Activated naive CD8-positive, alpha-beta T cell treated with anti-CD3 and anti-CD28 coated beads, Interleukin-2, amount 50 U/mL, for 24 hours (primary cell): Measurements from ENCODE around the gene HDAC8.
"Not testable (repeated sequence)": the region's sequence is repeated elsewhere in the genome, so short reads cannot be mapped to it uniquely, and the experiment has no call there.

Experiments
- ATAC-seq: fragments of 150-1000 bp; cut with Tn5 transposase; one replicate; pipeline ENCODE4 v1.10.0; 2021
- DNase-seq: peaks from one replicate; pipeline ENCODE4 v3.0.0; 2021
- H3K27ac Mint-ChIP-seq: one replicate; pipeline ENCODE4 v1.8.0; 2021; ENCODE audit warnings: mild to moderate bottlenecking, mixed read lengths
- H3K27me3 Mint-ChIP-seq: one replicate; pipeline ENCODE4 v1.8.0; 2021; ENCODE audit warnings: mixed read lengths
- H3K36me3 Mint-ChIP-seq: one replicate; pipeline ENCODE4 v1.8.0; 2021; ENCODE audit warnings: low read depth, mixed read lengths
- H3K4me1 Mint-ChIP-seq: one replicate; pipeline ENCODE4 v1.8.0; 2021; ENCODE audit warnings: mixed read lengths
- H3K4me3 Mint-ChIP-seq: one replicate; pipeline ENCODE4 v1.8.0; 2021; ENCODE audit warnings: mild to moderate bottlenecking, moderate library complexity, mixed read lengths
- H3K9me3 Mint-ChIP-seq: one replicate; pipeline ENCODE4 v1.8.0; 2021; ENCODE audit warnings: mixed read lengths

Gene HDAC8

GRCh38 chrX:72365126-72365525, 207.5 kb downstream of the HDAC8 start:
- ATAC-seq (no peak), DNase-seq (no peak)
- Mint-ChIP-seq H3K4me3 (no peak overlapping the region), H3K27ac (no peak overlapping the region), H3K9me3 (no peaks in the 10 kb centered on the region), H3K27me3 (no peaks in the 10 kb centered on the region), H3K4me1 (no peaks in the 10 kb centered on the region), H3K36me3 (peaks cover 5% of the 10 kb centered on the region)

GRCh38 chrX:72360326-72360725, 212.3 kb downstream of the HDAC8 start:
- H3K27me3 Mint-ChIP-seq, result no peaks in the 10 kb centered on the region
- DNase-seq (no peak), ATAC-seq (no peak)
- H3K4me1 Mint-ChIP-seq, result no peaks in the 10 kb centered on the region
- H3K36me3 Mint-ChIP-seq, result peaks cover 5% of the 10 kb centered on the region
- no peak overlapping the region for H3K4me3 Mint-ChIP-seq
- no peak overlapping the region for H3K27ac Mint-ChIP-seq
- H3K9me3 Mint-ChIP-seq, result no peaks in the 10 kb centered on the region

- Mint-ChIP-seq H3K4me1 (no peaks in the 10 kb centered on the region), H3K27me3 (no peaks in the 10 kb centered on the region), H3K4me3 (no peak overlapping the region), H3K9me3 (no peaks in the 10 kb centered on the region), H3K36me3 (peaks cover 5% of the 10 kb centered on the region), H3K27ac (no peak overlapping the region)
- ATAC-seq (no peak), DNase-seq (no peak)
Measured at GRCh38 chrX:72358313-72358712, 214.3 kb downstream of the HDAC8 start.

GRCh38 chrX:72352786-72353185, 219.9 kb downstream of the HDAC8 start:
- H3K9me3 Mint-ChIP-seq, result no peaks in the 10 kb centered on the region
- no peak overlapping the region for H3K27ac Mint-ChIP-seq
- ATAC-seq (no peak), DNase-seq (no peak)
- H3K36me3 Mint-ChIP-seq, result peaks cover 2% of the 10 kb centered on the region
- H3K27me3 Mint-ChIP-seq, result no peaks in the 10 kb centered on the region
- no peak overlapping the region for H3K4me3 Mint-ChIP-seq
- peaks cover 12% of the 10 kb centered on the region for H3K4me1 Mint-ChIP-seq

GRCh38 chrX:72351606-72352334, 220.9 kb downstream of the HDAC8 start:
- Mint-ChIP-seq H3K27me3 (no peaks in the 10 kb centered on the region), H3K27ac (no peak overlapping the region), H3K4me3 (no peak overlapping the region), H3K36me3 (peaks cover 2% of the 10 kb centered on the region), H3K4me1 (peaks cover 12% of the 10 kb centered on the region), H3K9me3 (no peaks in the 10 kb centered on the region)
- no peak for DNase-seq
- no peak for ATAC-seq

GRCh38 chrX:72349190-72349589, 223.5 kb downstream of the HDAC8 start:
- H3K27ac Mint-ChIP-seq, result no peak overlapping the region
- ATAC-seq, result peak; percentile 65

GRCh38 chrX:72348247-72348979, 224.2 kb downstream of the HDAC8 start:
- no peaks in the 10 kb centered on the region for H3K9me3 Mint-ChIP-seq
- peak overlapping the region; percentile 52 for H3K27ac Mint-ChIP-seq
- peak; percentile 91 for ATAC-seq
- DNase-seq, result peak; percentile 2
- peaks cover 5% of the 10 kb centered on the region for H3K36me3 Mint-ChIP-seq
- peaks cover 12% of the 10 kb centered on the region for H3K4me1 Mint-ChIP-seq
- H3K27me3 Mint-ChIP-seq, result no peaks in the 10 kb centered on the region
- H3K4me3 Mint-ChIP-seq, result no peak overlapping the region

More at GRCh38 chrX:72349190-72349589, 223.5 kb downstream of the HDAC8 start:
- no peak overlapping the region for H3K4me3 Mint-ChIP-seq
- H3K27me3 Mint-ChIP-seq, result no peaks in the 10 kb centered on the region
- H3K9me3 Mint-ChIP-seq, result no peaks in the 10 kb centered on the region
- peaks cover 5% of the 10 kb centered on the region for H3K36me3 Mint-ChIP-seq
- peaks cover 12% of the 10 kb centered on the region for H3K4me1 Mint-ChIP-seq
- DNase-seq, result peak; percentile 6

- peaks cover 5% of the 10 kb centered on the region for H3K36me3 Mint-ChIP-seq
- DNase-seq, result no peak
- no peaks in the 10 kb centered on the region for H3K27me3 Mint-ChIP-seq
- no peak overlapping the region for H3K27ac Mint-ChIP-seq
- H3K4me3 Mint-ChIP-seq, result no peak overlapping the region
- H3K9me3 Mint-ChIP-seq, result no peaks in the 10 kb centered on the region
- no peak for ATAC-seq
- H3K4me1 Mint-ChIP-seq, result peaks cover 12% of the 10 kb centered on the region
Measured at GRCh38 chrX:72347366-72347765, 225.3 kb downstream of the HDAC8 start.

GRCh38 chrX:72346302-72346949, 226.2 kb downstream of the HDAC8 start:
- DNase-seq (no peak), ATAC-seq (no peak)
- no peak overlapping the region for H3K4me3 Mint-ChIP-seq
- H3K4me1 Mint-ChIP-seq, result peaks cover 12% of the 10 kb centered on the region
- H3K27me3 Mint-ChIP-seq, result no peaks in the 10 kb centered on the region
- H3K27ac Mint-ChIP-seq, result no peak overlapping the region
- H3K36me3 Mint-ChIP-seq, result peaks cover 5% of the 10 kb centered on the region
- no peaks in the 10 kb centered on the region for H3K9me3 Mint-ChIP-seq

GRCh38 chrX:72340626-72341025, 232.0 kb downstream of the HDAC8 start:
- H3K4me3 Mint-ChIP-seq, result no peak overlapping the region
- no peak overlapping the region for H3K27ac Mint-ChIP-seq
- no peaks in the 10 kb centered on the region for H3K27me3 Mint-ChIP-seq
- no peak for ATAC-seq
- H3K9me3 Mint-ChIP-seq, result no peaks in the 10 kb centered on the region
- no peaks in the 10 kb centered on the region for H3K4me1 Mint-ChIP-seq
- DNase-seq, result no peak
- H3K36me3 Mint-ChIP-seq, result peaks cover 8% of the 10 kb centered on the region

GRCh38 chrX:72340041-72340440, 232.6 kb downstream of the HDAC8 start:
- Mint-ChIP-seq H3K27me3 (no peaks in the 10 kb centered on the region), H3K4me3 (no peak overlapping the region), H3K36me3 (peaks cover 8% of the 10 kb centered on the region), H3K4me1 (no peaks in the 10 kb centered on the region), H3K9me3 (no peaks in the 10 kb centered on the region), H3K27ac (no peak overlapping the region)
- no peak for ATAC-seq
- no peak for DNase-seq

- Mint-ChIP-seq H3K27me3 (no peaks in the 10 kb centered on the region), H3K36me3 (peaks cover 4% of the 10 kb centered on the region), H3K27ac (no peak overlapping the region), H3K4me1 (no peaks in the 10 kb centered on the region), H3K4me3 (no peak overlapping the region), H3K9me3 (no peaks in the 10 kb centered on the region)
- ATAC-seq (no peak), DNase-seq (no peak)
Measured at GRCh38 chrX:72330131-72330530, 242.5 kb downstream of the HDAC8 start.

- ATAC-seq (no peak), DNase-seq (no peak)
- Mint-ChIP-seq H3K4me1 (no peaks in the 10 kb centered on the region), H3K9me3 (no peaks in the 10 kb centered on the region), H3K27ac (no peak overlapping the region), H3K27me3 (no peaks in the 10 kb centered on the region), H3K4me3 (no peak overlapping the region), H3K36me3 (peaks cover 2% of the 10 kb centered on the region)
Measured at GRCh38 chrX:72326605-72327300, 245.9 kb downstream of the HDAC8 start.

GRCh38 chrX:72319651-72320050, 253.0 kb downstream of the HDAC8 start:
- not testable (repeated sequence) for H3K9me3 Mint-ChIP-seq, H3K27me3 Mint-ChIP-seq, ATAC-seq, H3K4me1 Mint-ChIP-seq, DNase-seq, H3K36me3 Mint-ChIP-seq, H3K27ac Mint-ChIP-seq, H3K4me3 Mint-ChIP-seq
